Adrenal gland (tissue), 12 donors: ENCODE measurements around the gene EEF1AKMT2. TPM values are rescaled to one million over a fixed set of nuclear protein-coding genes. Genes with fewer than 3 reads are reported as not detected.
A peak's percentile ranks its signal among the peaks of the same experiment; 100 is the strongest.

Experiments
- DNase-seq, 7 donors: peaks; one replicate each; pipeline ENCODE4 v3.0.0-alpha.2; 2019 to 2020
- H3K27ac ChIP-seq, 5 donors: fragments of 200-600 bp; sonication (generic) in 4 of 5; 1 replicate in 3 of 5; 2 replicates in 2 of 5; pipeline versions ENCODE4 v1.5.1 to v1.8.0; 2016 to 2020; ENCODE audit warnings: mild to moderate bottlenecking in 1 of 5
- H3K27me3 ChIP-seq: fragments of 200-600 bp; 2 replicates; pipeline ENCODE4 v1.8.0; 2021
- H3K36me3 ChIP-seq, 2 donors: fragments of 200-600 bp; replicated peaks in 1 of 2; 1 replicate in 1 of 2; 2 replicates in 1 of 2; pipeline versions ENCODE4 v1.5.1 to v1.8.0; 2018 to 2022
- H3K4me1 ChIP-seq, 2 donors: fragments of 200-600 bp; replicated peaks in 1 of 2; 1 replicate in 1 of 2; 2 replicates in 1 of 2; pipeline versions ENCODE4 v1.5.1 to v1.8.0; 2018 to 2021
- H3K4me3 ChIP-seq, 4 donors: fragments of 200-600 bp; sonication (generic) in 3 of 4; one replicate each; pipeline ENCODE4 v1.5.1; 2016 to 2018
- H3K9me3 ChIP-seq, 3 donors: fragments of 200-600 bp; sonication (generic) in 1 of 3; replicated peaks in 1 of 3; 1 replicate in 2 of 3; 2 replicates in 1 of 3; pipeline versions ENCODE4 v1.5.1 to v1.8.0; 2016 to 2021
- CTCF ChIP-seq, 6 experiments: fragments of 450-650 bp in 4 of 6; fragments of 200-600 bp in 2 of 6; sonication (generic) in 1 of 6; IDR thresholded peaks; 1 replicate in 5 of 6; 2 replicates in 1 of 6; pipeline versions ENCODE4 v1.5.1 to v1.8.0; 2016 to 2021; ENCODE audit warnings: antibody characterized with exemption in 6 of 6, mild to moderate bottlenecking in 2 of 6, moderate library complexity in 1 of 6
- POLR2A ChIP-seq, 2 donors: fragments of 450-650 bp; IDR thresholded peaks; one replicate each; pipeline ENCODE4 v1.6.1; 2017; ENCODE audit warnings: antibody characterized with exemption in 2 of 2, mild to moderate bottlenecking in 2 of 2, moderate library complexity in 1 of 2
- whole genome bisulfite sequencing, 4 donors: extraction: QIAGEN DNeasy Blood & Tissue Kit in 2 of 4; methylation state at CpG; one replicate each; pipeline versions ENCODE4 v1.1.5 to v1.1.7; 2013 to 2017; 5-methylcytosine and 5-hydroxymethylcytosine counted together
- intact Hi-C, 2 donors: fragments of 100-400 bp; cut with DNase I; formaldehyde crosslinking; loops; one replicate each; pipeline versions ENCODE4 v1.14.1 to v1.15.0; 2022 to 2023
- polyA plus RNA-seq, 3 donors: library from polyadenylated mRNA; stranded (reverse); fragments of 200-250 nt in 2 of 3; fragments of 350-450 nt in 1 of 3; fragmentation: Illumina TruSeq in 1 of 3; extraction: RNeasy Lipid Tissue Mini Kit (QIAGEN cat#74804) in 1 of 3; gene quantifications; one replicate each; pipeline ENCODE4 v1.2.3, GENCODE V29; 2013 to 2014
- total RNA-seq, 9 donors: library from RNA; depleted of rRNA in 4 of 9; stranded (reverse); fragments of >200 nt in 4 of 9; fragments of 120-200 nt in 1 of 9; fragmentation: NEBNext Ultra II Directional in 1 of 9; extraction: Animal tissue kit (Norgen Biotek cat#: 25700) in 1 of 9; gene quantifications; one replicate each; pipeline versions ENCODE4 v1.1.0 to v1.2.4, GENCODE V29; 2013 to 2023
- donor health status: healthy with polysubstance abuse.
- donor health status: Bipolar disorder and iron deficiency.
- donor health status: DM: yes; HTN: yes; CAD: no.
- donor health status: DM: no; HTN: no; CAD: no.
- donor health status: DM: no; HTN: no; CAD: no.
- donor health status: DM: yes; HTN: yes; CAD: no.

The EEF1AKMT2 gene
- total and polyA plus RNA-seq, 12 donors = 2.7 to 24.5 (median 17.1) TPM

GRCh38 chr10:124731551-124731950 lies 60.1 kb downstream of the EEF1AKMT2 start:
- DNase-seq = peak in 3 of 7 donors; percentile 4 to 39 (median 19)

GRCh38 chr10:124730790-124731189 lies 60.9 kb downstream of the EEF1AKMT2 start:
- intact Hi-C loops = loop anchor here in 1 of 2 donors (10.0 kb wide), 1 partner anchor 86 kb away; no protein-coding TSS in a partner anchor
- Histone ChIP-seq H3K27me3 (no peaks in the 10 kb centered on the region), H3K9me3 (no peaks in the 10 kb centered on the region), H3K36me3 (no peaks in the 10 kb centered on the region), H3K27ac (peak overlapping the region in 2 of 5 donors; percentile 81 to 82), H3K4me1 (peaks cover 70 to 98% of the 10 kb centered on the region in 2 donors), H3K4me3 (no peak overlapping the region)
- WGBS, 4 donors = 66 to 78% (median 76%) methylated on average over 3 of the region's 3 CpGs
- TF ChIP-seq POLR2A (IDR thresholded peaks at IDR 0.05) = no peak
- TF ChIP-seq CTCF (IDR thresholded peaks at IDR 0.05) = no peak
- DNase-seq = peak in 2 of 7 donors; percentile 15 to 33

More at GRCh38 chr10:124731551-124731950, 60.1 kb downstream of the EEF1AKMT2 start:
- Histone ChIP-seq H3K36me3 (no peaks in the 10 kb centered on the region), H3K9me3 (no peaks in the 10 kb centered on the region), H3K4me3 (no peak overlapping the region), H3K27me3 (no peaks in the 10 kb centered on the region), H3K4me1 (peaks cover 75 to 98% of the 10 kb centered on the region in 2 donors), H3K27ac (peak overlapping the region in 3 of 5 donors; percentile 82 to 95 (median 91))
- no peak for TF ChIP-seq POLR2A (IDR thresholded peaks at IDR 0.05)
- no peak for TF ChIP-seq CTCF (IDR thresholded peaks at IDR 0.05)
- intact Hi-C loops = loop anchor here in 1 of 2 donors (10.0 kb wide), 1 partner anchor 87 kb away; no protein-coding TSS in a partner anchor
- 86 to 92% (median 90%) methylated on average over 9 of the region's 9 CpGs for WGBS, 4 donors

DNA sequence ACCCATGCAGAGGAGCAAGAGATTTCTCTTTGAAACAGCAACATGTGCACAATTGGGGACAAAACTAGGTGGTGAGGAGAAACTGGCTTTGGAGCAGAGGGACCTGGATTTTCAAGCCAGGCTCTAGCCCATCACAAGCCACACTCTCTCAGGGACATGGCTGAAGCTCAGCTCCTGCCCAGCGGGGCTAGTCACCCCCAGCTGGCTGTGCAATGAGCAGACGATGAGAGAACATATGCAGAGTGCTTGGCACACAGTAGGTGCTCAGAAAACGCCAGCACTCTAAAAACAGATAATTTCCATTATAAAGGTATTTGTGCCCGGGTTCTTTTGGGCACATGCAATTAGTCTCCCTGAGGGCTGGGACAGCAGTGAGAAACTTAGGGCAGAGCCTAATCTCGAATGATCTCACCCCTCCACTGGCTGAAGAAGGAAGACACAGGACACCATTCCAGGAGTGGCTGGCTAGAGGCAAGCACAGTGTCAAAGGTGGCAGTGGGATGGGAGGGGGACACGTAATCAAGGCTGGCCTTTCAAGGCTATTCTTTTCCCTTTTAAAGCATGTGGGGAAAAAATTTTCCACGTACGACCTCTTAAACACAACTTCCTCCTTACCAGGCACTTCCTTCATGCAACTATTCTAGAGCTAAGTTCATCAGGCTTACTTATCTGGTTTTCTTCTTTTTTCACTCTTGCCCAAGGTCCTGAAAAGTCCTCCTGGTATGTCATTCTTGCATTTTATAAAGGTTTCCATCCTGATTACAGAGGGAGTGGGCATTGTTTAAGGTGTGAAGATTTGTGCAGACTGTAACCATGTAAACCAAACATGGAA lies 62.6 kb downstream of the EEF1AKMT2 start:
- H3K27me3 ChIP-seq = no peaks in the 10 kb centered on the region
- no peaks in the 10 kb centered on the region for H3K36me3 ChIP-seq
- no peak overlapping the region for H3K4me3 ChIP-seq
- intact Hi-C loops = no loop called here
- 34 to 43% (median 40%) methylated on average over 7 to 8 of the region's 8 CpGs for WGBS, 4 donors
- no peaks in the 10 kb centered on the region for H3K9me3 ChIP-seq
- peaks cover 69 to 98% of the 10 kb centered on the region in 2 donors for H3K4me1 ChIP-seq
- peak in 6 of 7 donors; percentile 20 to 68 (median 48) for DNase-seq
- peak overlapping the region; percentile 56 to 86 (median 81) for H3K27ac ChIP-seq
- TF ChIP-seq POLR2A (IDR thresholded peaks at IDR 0.05) (peak in 1 of 2 donors; percentile 7), CTCF (IDR thresholded peaks at IDR 0.05) (no peak)

DNA sequence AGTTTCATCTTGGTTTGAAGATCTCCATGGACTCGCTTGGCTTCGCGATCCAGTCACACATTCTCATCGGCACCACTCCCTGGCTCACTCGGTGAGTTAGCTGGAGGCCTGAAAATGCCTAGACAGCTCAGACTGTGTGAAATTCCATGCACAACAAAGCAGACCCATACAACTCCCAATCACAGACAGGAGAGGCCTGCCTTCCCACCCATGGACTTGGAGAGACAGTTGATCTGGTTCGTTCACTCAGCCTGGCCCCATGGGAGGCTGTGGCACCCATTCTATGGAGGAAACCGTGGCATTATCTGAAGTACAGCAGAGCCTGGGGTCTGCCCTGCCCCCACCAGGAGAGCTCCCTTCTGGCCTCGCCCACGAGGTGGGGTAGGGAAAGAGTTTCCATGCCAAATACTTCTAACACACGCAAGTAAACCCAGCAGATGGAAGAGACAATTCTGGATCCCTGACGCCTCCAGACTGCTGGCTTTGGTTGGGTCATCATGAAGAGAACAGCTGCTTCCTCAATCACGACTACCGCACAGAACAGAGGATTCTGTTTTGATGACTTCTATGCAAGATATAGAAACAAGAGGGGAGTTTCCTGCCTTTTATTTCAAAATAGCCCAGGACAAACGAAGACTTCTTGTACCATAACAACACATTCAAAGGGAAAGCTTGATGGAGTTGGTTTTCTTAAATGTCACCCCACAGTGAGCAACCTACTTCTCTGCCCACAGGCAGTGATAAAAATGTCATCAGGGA lies 63.4 kb downstream of the EEF1AKMT2 start:
- intact Hi-C loops = no loop called here
- H3K36me3 ChIP-seq = no peaks in the 10 kb centered on the region
- H3K27me3 ChIP-seq = no peaks in the 10 kb centered on the region
- no peak overlapping the region for H3K4me3 ChIP-seq
- H3K27ac ChIP-seq = peak overlapping the region; percentile 56 to 86 (median 81)
- peak in 5 of 7 donors; percentile 33 to 73 (median 51) for DNase-seq
- no peaks in the 10 kb centered on the region for H3K9me3 ChIP-seq
- TF ChIP-seq POLR2A (IDR thresholded peaks at IDR 0.05) (no peak), CTCF (IDR thresholded peaks at IDR 0.05) (no peak)
- peaks cover 70 to 98% of the 10 kb centered on the region in 2 donors for H3K4me1 ChIP-seq
- 70 to 85% (median 70%) methylated on average over 11 to 14 of the region's 14 CpGs for WGBS, 4 donors
